ENCODE results near the gene TBL1X. TPM values are rescaled to one million over a fixed set of nuclear protein-coding genes. Genes with fewer than 3 reads are reported as not detected.

The TBL1X gene
- total RNA-seq, 1 experiment from 2014 or later: 15.0 TPM

- ChIA-PET CTCF (no interaction called here), POLR2A (no interaction called here)
- intact Hi-C loops (cut with micrococcal nuclease): no loop called here
- TF ChIP-seq CTCF (IDR thresholded peaks at IDR 0.05; ENCODE audit: unreplicated experiment): no peak
- H3K36me3 Mint-ChIP-seq (ENCODE audit: insufficient read depth, unreplicated experiment): peaks cover 7% of the 10 kb centered on the region
- H3K27me3 Mint-ChIP-seq (ENCODE audit: insufficient read depth, unreplicated experiment): no peaks in the 10 kb centered on the region
- no peaks in the 10 kb centered on the region for H3K9me3 Mint-ChIP-seq (ENCODE audit: unreplicated experiment)
- H3K4me1 Mint-ChIP-seq (ENCODE audit: insufficient read depth, unreplicated experiment): no peaks in the 10 kb centered on the region
- H3K27ac Mint-ChIP-seq (ENCODE audit: low read depth, unreplicated experiment): no peak overlapping the region
- no TSS peak for BruUV-seq (replicated peaks)
- no peak for DNase-seq (ENCODE audit: unreplicated experiment)
- H3K4me3 Mint-ChIP-seq (ENCODE audit: unreplicated experiment): no peak overlapping the region
Observed at GRCh38 chrX:9651737-9652136, 186.9 kb downstream of the TBL1X start.

GRCh38 chrX:9654929-9655328 is 190.1 kb downstream of the TBL1X start:
- Mint-ChIP-seq H3K4me3 (ENCODE audit: unreplicated experiment) (no peak overlapping the region), H3K27ac (ENCODE audit: low read depth, unreplicated experiment) (no peak overlapping the region), H3K4me1 (ENCODE audit: insufficient read depth, unreplicated experiment) (no peaks in the 10 kb centered on the region), H3K9me3 (ENCODE audit: unreplicated experiment) (no peaks in the 10 kb centered on the region), H3K36me3 (ENCODE audit: insufficient read depth, unreplicated experiment) (peaks cover 7% of the 10 kb centered on the region), H3K27me3 (ENCODE audit: insufficient read depth, unreplicated experiment) (no peaks in the 10 kb centered on the region)
- DNase-seq (ENCODE audit: unreplicated experiment): no peak
- POLR2A ChIA-PET: no interaction called here
- intact Hi-C loops (cut with micrococcal nuclease): no loop called here
- CTCF ChIA-PET: no interaction called here
- no TSS peak for BruUV-seq (replicated peaks)
- TF ChIP-seq CTCF (IDR thresholded peaks at IDR 0.05; ENCODE audit: unreplicated experiment): no peak

- no peak overlapping the region for H3K4me3 Mint-ChIP-seq (ENCODE audit: unreplicated experiment)
- BruUV-seq (replicated peaks): no TSS peak
- POLR2A ChIA-PET: no interaction called here
- intact Hi-C loops (cut with micrococcal nuclease): no loop called here
- no peaks in the 10 kb centered on the region for H3K9me3 Mint-ChIP-seq (ENCODE audit: unreplicated experiment)
- H3K36me3 Mint-ChIP-seq (ENCODE audit: insufficient read depth, unreplicated experiment): peaks cover 7% of the 10 kb centered on the region
- CTCF ChIA-PET: interaction anchor here (1.0 kb wide), 1 partner anchor 15 kb away, joined by 4 read pairs; no protein-coding TSS in a partner anchor
- H3K4me1 Mint-ChIP-seq (ENCODE audit: insufficient read depth, unreplicated experiment): no peaks in the 10 kb centered on the region
- DNase-seq (ENCODE audit: unreplicated experiment): no peak
- no peak for TF ChIP-seq CTCF (IDR thresholded peaks at IDR 0.05; ENCODE audit: unreplicated experiment)
- H3K27ac Mint-ChIP-seq (ENCODE audit: low read depth, unreplicated experiment): no peak overlapping the region
- no peaks in the 10 kb centered on the region for H3K27me3 Mint-ChIP-seq (ENCODE audit: insufficient read depth, unreplicated experiment)
Observed at GRCh38 chrX:9656277-9656676, 191.4 kb downstream of the TBL1X start.

GRCh38 chrX:9656871-9657270 is 192.0 kb downstream of the TBL1X start:
- POLR2A ChIA-PET: no interaction called here
- H3K9me3 Mint-ChIP-seq (ENCODE audit: unreplicated experiment): no peaks in the 10 kb centered on the region
- no TSS peak for BruUV-seq (replicated peaks)
- peaks cover 7% of the 10 kb centered on the region for H3K36me3 Mint-ChIP-seq (ENCODE audit: insufficient read depth, unreplicated experiment)
- intact Hi-C loops (cut with micrococcal nuclease): no loop called here
- no peaks in the 10 kb centered on the region for H3K27me3 Mint-ChIP-seq (ENCODE audit: insufficient read depth, unreplicated experiment)
- no peak for TF ChIP-seq CTCF (IDR thresholded peaks at IDR 0.05; ENCODE audit: unreplicated experiment)
- no peaks in the 10 kb centered on the region for H3K4me1 Mint-ChIP-seq (ENCODE audit: insufficient read depth, unreplicated experiment)
- CTCF ChIA-PET: no interaction called here
- H3K4me3 Mint-ChIP-seq (ENCODE audit: unreplicated experiment): no peak overlapping the region
- no peak for DNase-seq (ENCODE audit: unreplicated experiment)
- H3K27ac Mint-ChIP-seq (ENCODE audit: low read depth, unreplicated experiment): no peak overlapping the region
